Transverse colon (tissue), 4 donors: ENCODE measurements around the gene HNRNPD.

Experiments
- EP300 ChIP-seq: sonication (generic); formaldehyde crosslinking; IDR thresholded peaks from one replicate; pipeline ENCODE4 v1.6.1; 2017; ENCODE audit warnings: antibody characterized with exemption, low read depth
- POLR2A ChIP-seq: fragments of 450-650 bp; IDR thresholded peaks from one replicate; pipeline ENCODE4 v1.6.1; 2016; ENCODE audit warnings: antibody characterized with exemption, mild to moderate bottlenecking, moderate library complexity
- POLR2AphosphoS5 ChIP-seq, 3 donors: sonication (generic); formaldehyde crosslinking; IDR thresholded peaks; one replicate each; pipeline ENCODE4 v1.6.1; 2016; ENCODE audit warnings: antibody characterized with exemption in 3 of 3
- TF ChIP-seq, protein P1 (sequence below), 5 experiments: fragments of 200-600 bp in 3 of 5; fragments of 450-650 bp in 2 of 5; sonication (generic) in 3 of 5; IDR thresholded peaks; 1 replicate in 2 of 5; 2 replicates in 3 of 5; pipeline ENCODE4 v1.5.1; 2016 to 2017; ENCODE audit warnings: antibody characterized with exemption in 5 of 5, inconsistent platforms in 3 of 5, mild to moderate bottlenecking in 2 of 5, moderate library complexity in 1 of 5

DNA sequence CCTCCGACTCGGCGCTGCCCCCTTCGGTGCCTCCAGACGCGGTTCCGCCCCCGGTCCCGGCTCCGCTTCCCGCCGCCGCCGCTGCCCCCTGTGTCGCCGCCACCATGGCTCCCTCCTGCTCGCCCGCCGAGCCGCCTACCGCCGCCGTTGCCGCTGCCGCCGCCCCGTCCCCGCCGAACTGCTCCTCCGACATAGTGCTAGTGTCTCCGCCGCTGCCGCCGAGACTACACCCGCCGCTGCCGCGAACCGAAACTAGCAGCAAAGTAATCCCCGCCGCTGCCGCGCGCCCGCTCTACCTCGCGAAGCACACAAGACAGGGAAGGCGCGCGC, 340 bp downstream of the HNRNPD start:
- TF ChIP-seq, protein P1, sequence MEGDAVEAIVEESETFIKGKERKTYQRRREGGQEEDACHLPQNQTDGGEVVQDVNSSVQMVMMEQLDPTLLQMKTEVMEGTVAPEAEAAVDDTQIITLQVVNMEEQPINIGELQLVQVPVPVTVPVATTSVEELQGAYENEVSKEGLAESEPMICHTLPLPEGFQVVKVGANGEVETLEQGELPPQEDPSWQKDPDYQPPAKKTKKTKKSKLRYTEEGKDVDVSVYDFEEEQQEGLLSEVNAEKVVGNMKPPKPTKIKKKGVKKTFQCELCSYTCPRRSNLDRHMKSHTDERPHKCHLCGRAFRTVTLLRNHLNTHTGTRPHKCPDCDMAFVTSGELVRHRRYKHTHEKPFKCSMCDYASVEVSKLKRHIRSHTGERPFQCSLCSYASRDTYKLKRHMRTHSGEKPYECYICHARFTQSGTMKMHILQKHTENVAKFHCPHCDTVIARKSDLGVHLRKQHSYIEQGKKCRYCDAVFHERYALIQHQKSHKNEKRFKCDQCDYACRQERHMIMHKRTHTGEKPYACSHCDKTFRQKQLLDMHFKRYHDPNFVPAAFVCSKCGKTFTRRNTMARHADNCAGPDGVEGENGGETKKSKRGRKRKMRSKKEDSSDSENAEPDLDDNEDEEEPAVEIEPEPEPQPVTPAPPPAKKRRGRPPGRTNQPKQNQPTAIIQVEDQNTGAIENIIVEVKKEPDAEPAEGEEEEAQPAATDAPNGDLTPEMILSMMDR (IDR thresholded peaks at IDR 0.05): no peak
- TF ChIP-seq POLR2A (no peak), POLR2AphosphoS5 (IDR thresholded peaks at IDR 0.05) (no peak), EP300 (no peak)
